Stomach (tissue), 4 donors: Measurements from ENCODE around the gene VPS18.

Experiments
- CTCF ChIP-seq, 7 experiments: fragments of 450-650 bp in 4 of 7; fragments of 200-600 bp in 3 of 7; sonication (generic) in 3 of 7; IDR thresholded peaks; one replicate each; pipeline ENCODE4 v1.5.1; 2016 to 2019; ENCODE audit warnings: antibody characterized with exemption in 7 of 7, control low read depth in 2 of 7, mild to moderate bottlenecking in 1 of 7
- POLR2AphosphoS5 ChIP-seq, 3 donors: sonication (generic); formaldehyde crosslinking; IDR thresholded peaks; one replicate each; pipeline ENCODE4 v1.6.1; 2016; ENCODE audit warnings: antibody characterized with exemption in 3 of 3

- TF ChIP-seq POLR2AphosphoS5 (IDR thresholded peaks at IDR 0.05): no peak
- TF ChIP-seq CTCF (IDR thresholded peaks at IDR 0.05): no peak
Observed at GRCh38 chr15:40932156-40932555, 37.9 kb downstream of the VPS18 start.
